ENCODE data around the gene MFAP3L.

Gene MFAP3L

GRCh38 chr4:170022211-170022610 is 4.0 kb downstream of the MFAP3L start:
- DNase-seq (ENCODE audit: low read depth) = no peak

- no peak for DNase-seq (ENCODE audit: low read depth)
These were observed 8.9 kb downstream of the MFAP3L start for GRCh38 chr4:170017252-170017651.

- no peak for DNase-seq (ENCODE audit: low read depth)
These were observed 10.9 kb downstream of the MFAP3L start for GRCh38 chr4:170015285-170015684.

GRCh38 chr4:170014359-170015011 is 11.7 kb downstream of the MFAP3L start:
- no peak for DNase-seq (ENCODE audit: low read depth)

- no peak for DNase-seq (ENCODE audit: low read depth)
These were observed 13.6 kb downstream of the MFAP3L start for GRCh38 chr4:170012629-170012958.

GRCh38 chr4:170011921-170012628 is 14.1 kb downstream of the MFAP3L start:
- DNase-seq (ENCODE audit: low read depth) = no peak

GRCh38 chr4:170009291-170009690 is 16.9 kb downstream of the MFAP3L start:
- no peak for DNase-seq (ENCODE audit: low read depth)

- DNase-seq (ENCODE audit: low read depth) = no peak
These were observed 17.4 kb downstream of the MFAP3L start for GRCh38 chr4:170008801-170009200.

- DNase-seq (ENCODE audit: low read depth) = no peak
These were observed 17.8 kb downstream of the MFAP3L start for GRCh38 chr4:170008371-170008770.

GRCh38 chr4:170007113-170007512 is 19.1 kb downstream of the MFAP3L start:
- DNase-seq (ENCODE audit: low read depth) = no peak

GRCh38 chr4:170005472-170005871 is 20.7 kb downstream of the MFAP3L start:
- DNase-seq (ENCODE audit: low read depth) = no peak

GRCh38 chr4:170004651-170005295 is 21.4 kb downstream of the MFAP3L start:
- no peak for DNase-seq (ENCODE audit: low read depth)

GRCh38 chr4:170003071-170004070 is 22.8 kb downstream of the MFAP3L start:
- DNase-seq (ENCODE audit: low read depth) = no peak

GRCh38 chr4:170001745-170002267 is 24.4 kb downstream of the MFAP3L start:
- DNase-seq (ENCODE audit: low read depth) = no peak

GRCh38 chr4:170001011-170001744 is 25.0 kb downstream of the MFAP3L start:
- DNase-seq (ENCODE audit: low read depth) = no peak

- no peak for DNase-seq (ENCODE audit: low read depth)
These were observed 26.3 kb downstream of the MFAP3L start for GRCh38 chr4:169999923-170000322.

GRCh38 chr4:169998981-169999380 is 27.2 kb downstream of the MFAP3L start:
- no peak for DNase-seq (ENCODE audit: low read depth)

- no peak for DNase-seq (ENCODE audit: low read depth)
These were observed 29.6 kb downstream of the MFAP3L start for GRCh38 chr4:169996379-169997240.

- DNase-seq (ENCODE audit: low read depth) = no peak
These were observed 32.7 kb downstream of the MFAP3L start for GRCh38 chr4:169993531-169993930.

GRCh38 chr4:169988252-169988651 is 37.9 kb downstream of the MFAP3L start:
- DNase-seq (ENCODE audit: low read depth) = no peak
